HL-60 (cell line): ENCODE data around the gene MTMR3.

Source experiments
- GABPA ChIP-seq: IDR thresholded peaks from 2 replicates; pipeline ENCODE4 v1.6.1; 2012; ENCODE audit warnings: low read depth
- POLR2AphosphoS5 ChIP-seq: IDR thresholded peaks from 2 replicates; pipeline ENCODE4 v1.6.1; 2012; ENCODE audit warnings: low read depth
- REST ChIP-seq: IDR thresholded peaks from 2 replicates; pipeline ENCODE4 v1.6.1; 2012; ENCODE audit warnings: low read depth; ENCODE audit not compliant: insufficient replicate concordance
- SPI1 ChIP-seq: IDR thresholded peaks from 2 replicates; pipeline ENCODE4 v1.6.1; 2012; ENCODE audit warnings: low read depth, mild to moderate bottlenecking, borderline replicate concordance
- TF ChIP-seq, protein P1 (sequence below): IDR thresholded peaks from one replicate; pipeline ENCODE4 v1.5.1; 2011; ENCODE audit warnings: low read length, control low read depth, inconsistent platforms; ENCODE audit not compliant: insufficient read depth

DNA sequence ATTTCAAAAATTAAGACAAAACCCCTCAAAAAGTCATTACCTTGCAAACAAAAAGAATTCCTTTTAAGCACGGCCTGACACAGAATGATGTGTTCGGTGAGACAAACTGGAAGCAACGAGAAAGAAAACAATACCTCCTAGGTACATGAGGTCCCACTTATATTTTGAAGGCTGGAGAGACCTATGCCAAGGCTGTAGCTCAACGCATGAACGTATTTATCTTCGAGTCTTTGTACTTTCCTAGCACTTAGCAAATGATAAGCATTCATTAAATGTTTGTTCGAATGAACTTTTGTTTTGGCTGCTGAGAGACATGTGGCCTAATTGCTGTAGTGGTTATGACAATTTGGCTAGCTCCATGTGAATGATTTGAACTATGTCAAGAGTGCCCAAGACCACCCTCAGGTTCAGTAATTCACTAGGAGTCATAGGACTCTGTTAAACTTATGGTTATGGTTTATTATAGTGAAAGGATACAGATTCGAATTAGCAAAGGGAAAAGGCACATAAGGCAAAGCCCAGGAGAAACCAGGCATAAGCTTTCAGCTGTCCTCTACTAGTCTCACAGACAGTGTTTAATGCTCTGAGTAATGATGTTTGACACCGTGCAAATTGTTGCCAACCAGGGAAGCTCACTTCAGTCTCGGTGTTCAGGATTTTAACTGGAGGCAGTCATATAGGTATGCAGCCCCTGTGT, 171.2 kb downstream of the MTMR3 start:
- TF ChIP-seq, protein P1, sequence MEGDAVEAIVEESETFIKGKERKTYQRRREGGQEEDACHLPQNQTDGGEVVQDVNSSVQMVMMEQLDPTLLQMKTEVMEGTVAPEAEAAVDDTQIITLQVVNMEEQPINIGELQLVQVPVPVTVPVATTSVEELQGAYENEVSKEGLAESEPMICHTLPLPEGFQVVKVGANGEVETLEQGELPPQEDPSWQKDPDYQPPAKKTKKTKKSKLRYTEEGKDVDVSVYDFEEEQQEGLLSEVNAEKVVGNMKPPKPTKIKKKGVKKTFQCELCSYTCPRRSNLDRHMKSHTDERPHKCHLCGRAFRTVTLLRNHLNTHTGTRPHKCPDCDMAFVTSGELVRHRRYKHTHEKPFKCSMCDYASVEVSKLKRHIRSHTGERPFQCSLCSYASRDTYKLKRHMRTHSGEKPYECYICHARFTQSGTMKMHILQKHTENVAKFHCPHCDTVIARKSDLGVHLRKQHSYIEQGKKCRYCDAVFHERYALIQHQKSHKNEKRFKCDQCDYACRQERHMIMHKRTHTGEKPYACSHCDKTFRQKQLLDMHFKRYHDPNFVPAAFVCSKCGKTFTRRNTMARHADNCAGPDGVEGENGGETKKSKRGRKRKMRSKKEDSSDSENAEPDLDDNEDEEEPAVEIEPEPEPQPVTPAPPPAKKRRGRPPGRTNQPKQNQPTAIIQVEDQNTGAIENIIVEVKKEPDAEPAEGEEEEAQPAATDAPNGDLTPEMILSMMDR, result no peak
- TF ChIP-seq REST, result no peak
- TF ChIP-seq POLR2AphosphoS5, result no peak
- no peak for TF ChIP-seq GABPA
- TF ChIP-seq SPI1, result no peak
